SK-N-MC (cell line): ENCODE measurements around the gene DCLK3.

Experiments used
- EZH2 ChIP-seq: fragments of 200-600 bp; sonication (generic); IDR thresholded peaks from one replicate; pipeline ENCODE4 v1.6.1; 2017; ENCODE audit warnings: antibody characterized with exemption
- FOXP2 ChIP-seq: optimal IDR thresholded peaks from 2 replicates; pipeline ENCODE3; 2011; ENCODE audit warnings: mild to moderate bottlenecking, moderate library complexity; ENCODE audit not compliant: insufficient read depth; ENCODE audit errors: extremely low read length, control extremely low read depth
- POLR2AphosphoS5 ChIP-seq: IDR thresholded peaks from 2 replicates; pipeline ENCODE4 v1.6.1; 2012; ENCODE audit warnings: mild to moderate bottlenecking, low read depth, low read length, borderline replicate concordance

- no peak for TF ChIP-seq POLR2AphosphoS5
- no peak for TF ChIP-seq FOXP2
- no peak for TF ChIP-seq EZH2
These were observed 38.9 kb upstream of the DCLK3 start for GRCh38 chr3:36803091-36803791.
